Glomerular visceral epithelial cell (primary cell): Measurements from ENCODE around the gene TTC19.

Experiments used
- DNase-seq: peaks from one replicate; pipeline ENCODE4 v3.0.0-alpha.2; 2016; ENCODE audit errors: extremely low spot score

The TTC19 gene

GRCh38 chr17:15999141-15999973, at the start of gene TTC19, which contains the start of gene ZSWIM7:
Gene TTC19, plus strand, starts transcription at chr17:15999824. Its CDS starts 25 bp downstream, at chr17:15999849.
Gene ZSWIM7, minus strand, starts transcription at chr17:15999704. Its CDS starts 110 bp downstream, at chr17:15999594.
- peak; percentile 94 for DNase-seq

- DNase-seq: no peak
These were observed 48.1 kb upstream of the TTC19 start for GRCh38 chr17:15951368-15952047.

DNA sequence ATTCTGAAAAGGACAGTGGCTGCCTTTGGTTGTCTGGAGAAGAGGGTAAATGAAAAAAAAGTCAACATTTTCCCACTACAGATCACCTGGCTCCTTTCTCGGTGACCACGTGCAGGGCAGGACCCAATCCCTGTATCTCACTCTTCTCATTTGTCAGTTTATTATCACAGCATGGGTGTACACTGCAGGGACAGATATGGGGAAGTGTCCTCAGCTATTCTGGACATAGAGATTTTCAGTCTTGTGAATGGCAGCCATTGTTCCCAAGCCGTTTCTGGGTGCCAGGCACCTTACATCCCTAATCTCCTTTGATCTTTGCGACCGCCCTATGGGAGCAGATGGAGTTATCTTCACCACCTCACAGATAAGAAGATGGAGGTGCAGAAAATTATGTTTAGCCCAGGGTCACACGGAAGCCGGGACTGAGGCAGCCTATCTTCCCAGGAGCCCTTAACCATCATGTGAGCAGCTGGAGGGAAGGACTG, 47.5 kb upstream of the TTC19 start:
- DNase-seq: no peak

DNA sequence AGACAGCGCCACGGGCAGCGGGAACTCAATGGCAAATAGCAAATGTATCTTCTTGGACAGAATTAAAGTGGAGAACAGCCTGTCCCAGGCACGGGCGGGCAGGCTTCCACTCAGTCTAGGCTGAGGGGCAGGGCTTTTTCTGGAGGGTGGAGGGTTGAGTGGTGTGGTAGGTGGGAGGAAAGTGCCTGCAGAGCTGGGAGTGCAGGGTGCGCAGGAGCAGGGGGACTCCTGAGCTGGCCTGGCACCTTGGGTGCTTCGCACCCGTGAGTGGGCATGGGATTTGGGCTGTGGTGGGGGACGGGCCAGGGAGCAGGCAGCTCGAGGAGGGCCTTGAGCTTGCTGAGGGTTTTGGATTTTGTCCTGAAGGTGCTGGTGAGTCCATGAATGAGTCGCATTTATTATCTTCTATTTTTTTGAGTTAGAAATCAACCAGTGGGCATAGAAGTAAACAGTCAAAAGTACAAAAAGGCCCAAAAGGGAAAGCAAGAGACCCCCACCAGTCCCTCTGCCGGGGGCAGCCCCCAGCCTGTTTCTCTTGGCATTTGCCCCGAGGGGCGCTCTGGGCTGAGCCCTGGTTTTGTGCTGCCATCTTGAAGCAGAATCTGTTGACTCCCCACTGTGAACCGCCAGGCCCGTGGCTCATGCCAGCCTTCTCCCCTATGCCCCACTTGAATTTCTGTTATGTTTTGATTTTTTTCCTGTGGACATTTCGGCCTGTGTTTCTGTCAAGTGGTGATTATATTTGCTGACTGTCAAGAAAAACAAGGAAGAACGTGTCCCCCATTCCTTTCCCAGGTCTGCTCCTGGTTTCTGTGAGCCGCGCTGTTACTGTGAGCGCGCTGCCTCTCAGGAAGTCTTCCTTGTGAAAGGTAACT, 46.5 kb upstream of the TTC19 start:
- DNase-seq: no peak

- peak; percentile 96 for DNase-seq
These were observed 45.4 kb upstream of the TTC19 start for GRCh38 chr17:15954222-15954621.

DNA sequence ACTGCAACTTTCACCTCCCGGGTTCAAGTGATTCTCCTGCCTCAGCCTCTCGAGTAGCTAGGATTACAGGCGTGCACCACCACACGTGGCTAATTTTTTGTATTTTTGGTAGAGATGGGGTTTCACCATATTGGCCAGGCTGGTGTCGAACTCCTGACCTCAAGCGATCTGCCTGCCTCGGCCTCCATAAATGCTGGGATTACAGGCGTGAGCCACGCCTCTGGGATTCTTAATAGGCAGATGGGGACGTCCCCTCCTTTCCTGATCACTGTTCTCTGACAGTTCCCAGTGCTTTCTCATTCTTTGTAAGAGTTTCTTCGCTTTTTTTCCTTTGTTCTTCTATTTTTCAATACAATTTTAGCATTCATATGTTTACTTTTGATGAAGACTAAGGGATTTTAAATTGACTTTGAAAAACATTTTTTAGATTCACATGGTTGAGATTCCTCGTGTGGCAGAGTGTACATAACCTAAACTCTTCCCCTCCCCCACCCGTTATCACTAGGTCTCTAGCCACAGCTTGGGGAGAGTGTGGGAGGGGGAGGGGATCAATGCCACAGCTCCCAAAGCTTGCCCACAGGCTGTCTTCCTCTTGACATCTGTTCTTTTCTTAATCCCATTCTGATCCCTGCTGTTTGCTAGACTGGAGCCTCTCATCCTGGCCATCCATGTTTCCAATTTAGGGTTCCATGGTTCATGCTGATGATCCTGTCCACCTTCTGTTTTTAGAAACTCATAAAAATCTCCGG, 43.7 kb upstream of the TTC19 start:
- DNase-seq: no peak

DNA sequence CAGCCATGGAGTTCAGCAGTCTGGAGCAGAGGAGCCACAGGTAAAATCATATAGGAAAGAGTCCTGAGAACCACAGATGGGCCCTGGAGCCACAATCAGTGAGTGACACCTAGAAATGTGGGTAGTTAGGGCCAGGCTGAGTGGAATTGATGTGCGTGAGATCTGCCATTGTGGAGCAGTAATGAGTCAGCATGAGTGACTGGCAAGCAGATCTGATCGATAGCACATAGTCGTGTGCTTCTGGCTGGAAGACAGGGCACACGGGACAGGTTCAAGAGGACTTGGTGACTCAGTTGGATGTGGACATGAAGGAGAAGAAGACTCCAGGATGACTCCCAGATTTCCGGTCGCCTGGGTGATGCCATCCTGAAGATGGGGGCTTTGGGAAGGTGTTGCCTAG, 42.4 kb upstream of the TTC19 start:
- DNase-seq: no peak

DNA sequence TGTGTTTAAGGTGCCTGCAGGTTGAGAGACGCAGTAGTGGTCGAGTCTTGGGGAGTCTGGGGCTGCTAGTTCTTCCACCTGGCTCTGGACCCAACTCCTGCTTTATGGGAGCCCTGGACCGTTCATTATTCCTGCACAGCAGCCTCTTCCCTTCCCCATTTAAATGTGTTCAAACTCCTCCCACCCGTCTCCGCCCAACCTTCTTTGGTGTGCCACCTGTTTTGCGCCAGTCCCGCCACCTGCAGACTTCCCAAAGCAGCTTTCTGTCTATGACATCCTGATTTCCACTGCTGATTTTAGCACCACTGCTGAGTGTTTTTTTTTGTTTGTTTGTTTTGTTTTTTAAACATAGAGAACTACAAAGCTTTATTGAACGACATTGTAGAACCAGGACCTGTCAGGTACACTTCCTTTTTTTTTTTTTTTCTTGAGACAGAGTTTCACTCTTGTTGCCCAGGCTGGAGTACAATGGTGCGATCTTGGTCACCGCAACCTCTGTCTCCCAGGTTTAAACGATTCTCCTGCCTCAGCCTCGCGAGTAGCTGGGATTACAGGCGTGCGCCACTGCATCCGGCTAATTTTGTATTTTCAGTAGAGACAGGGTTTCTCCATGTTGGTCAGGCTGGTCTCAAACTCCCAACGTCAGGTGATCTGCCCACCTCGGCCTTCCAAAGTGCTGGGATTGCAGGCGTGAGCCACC, 41.9 kb upstream of the TTC19 start:
- no peak for DNase-seq

DNA sequence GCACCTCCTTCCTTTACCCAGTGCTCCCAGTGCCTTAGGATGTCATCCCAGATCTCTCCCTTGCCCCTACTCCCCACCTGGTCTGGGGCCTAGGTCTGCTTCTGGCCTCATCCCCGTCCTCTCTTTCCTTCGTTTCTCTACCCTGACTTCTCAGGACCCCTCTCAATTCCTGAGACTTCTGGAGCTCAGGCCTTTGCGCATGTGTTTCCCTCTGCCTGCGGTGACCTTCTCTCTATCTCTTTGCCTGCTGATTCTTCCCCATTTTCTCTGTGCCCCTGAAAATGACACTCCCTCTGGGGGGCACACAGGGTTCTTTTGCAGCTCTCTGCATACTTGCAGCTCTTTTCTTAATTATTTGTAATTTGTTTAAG, 41.2 kb upstream of the TTC19 start:
- no peak for DNase-seq

GRCh38 chr17:15963670-15964110, 35.9 kb upstream of the TTC19 start:
- DNase-seq: peak; percentile 98

- DNase-seq: no peak
These were observed 34.1 kb upstream of the TTC19 start for GRCh38 chr17:15965528-15965927.

DNA sequence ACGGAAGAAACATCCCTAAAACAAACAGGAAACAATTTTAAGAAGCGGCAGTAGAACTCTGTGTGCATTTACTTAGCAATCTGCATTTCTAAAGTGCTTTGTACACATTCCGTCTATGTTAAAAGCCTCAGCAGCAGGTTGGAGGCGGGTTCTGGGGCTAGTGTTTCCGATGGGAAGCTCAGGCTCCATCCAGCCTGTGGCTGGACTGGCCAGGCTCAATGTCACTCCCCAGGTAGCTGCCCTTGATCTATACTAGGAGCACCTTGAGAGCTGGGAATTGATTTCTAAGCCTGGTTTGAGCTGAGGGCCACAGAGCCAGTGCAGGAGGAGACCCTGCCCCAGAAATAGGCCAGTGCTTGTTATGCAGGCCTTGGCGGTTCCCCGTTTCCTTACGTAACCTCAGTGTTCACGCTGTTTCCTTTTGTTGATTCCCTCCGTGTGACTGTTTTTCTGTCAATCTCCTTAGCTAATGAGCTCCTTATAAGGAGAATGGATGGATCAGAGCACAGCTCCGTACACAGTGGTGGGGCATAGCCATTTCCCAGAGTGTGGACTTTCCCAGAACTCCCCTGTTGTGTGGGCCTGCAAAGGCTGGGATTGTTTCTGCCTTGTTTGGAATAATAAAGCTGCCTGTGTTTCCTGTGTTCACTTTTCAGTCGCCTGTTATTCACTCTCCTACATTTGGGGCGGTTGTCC, 33.3 kb upstream of the TTC19 start:
- DNase-seq: no peak

DNA sequence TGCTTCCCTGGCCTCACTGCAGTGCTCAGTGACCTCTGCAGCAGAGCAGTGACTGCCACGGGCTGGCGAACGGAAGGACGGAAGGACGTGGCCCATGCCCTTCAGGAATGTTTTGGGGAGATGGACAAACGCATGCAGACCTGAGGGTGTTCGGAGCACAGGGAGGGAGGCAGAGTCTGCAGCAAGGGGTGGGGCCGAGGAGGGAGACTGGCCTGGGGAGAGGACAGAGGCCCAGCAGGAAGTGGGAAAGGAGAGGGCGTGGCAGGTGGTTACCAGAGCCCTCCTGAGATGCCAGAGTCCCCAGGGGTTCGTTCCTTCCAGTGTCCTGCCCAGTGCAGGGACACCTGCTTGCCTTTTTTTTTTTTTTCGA, 32.8 kb upstream of the TTC19 start:
- peak; percentile 68 for DNase-seq

DNA sequence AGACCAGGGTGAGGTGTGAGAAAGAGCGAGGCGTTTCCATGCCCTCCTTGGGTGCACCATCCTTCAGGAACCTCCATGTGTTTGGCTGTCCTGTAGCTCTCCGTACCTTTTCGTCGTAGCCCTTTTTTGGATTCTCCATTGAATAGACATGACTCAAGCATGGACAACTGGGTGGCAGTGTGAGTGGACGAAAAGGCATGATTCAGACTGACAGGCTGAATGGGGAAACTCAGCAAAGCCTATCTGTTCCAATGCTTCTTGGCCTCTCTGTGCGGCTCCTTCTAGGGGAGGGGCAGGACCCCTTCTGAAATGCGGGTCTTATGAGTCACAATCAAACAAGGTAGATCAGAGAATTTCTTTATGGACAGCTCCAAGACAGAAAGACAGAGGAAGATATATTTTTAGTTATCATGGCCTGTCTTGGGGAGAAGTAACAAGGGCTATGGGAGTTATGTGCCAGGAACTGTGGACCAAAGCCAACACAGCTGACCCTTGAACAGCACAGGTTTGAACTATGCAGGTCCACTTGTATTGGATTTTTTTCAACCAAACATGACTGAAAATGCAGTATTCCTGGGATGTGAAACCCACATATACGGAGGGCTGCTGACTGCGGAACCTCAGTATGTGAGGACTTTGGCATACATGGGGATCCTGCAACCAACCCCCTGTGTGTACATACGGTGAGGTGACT, 31.8 kb upstream of the TTC19 start:
- DNase-seq: no peak

DNA sequence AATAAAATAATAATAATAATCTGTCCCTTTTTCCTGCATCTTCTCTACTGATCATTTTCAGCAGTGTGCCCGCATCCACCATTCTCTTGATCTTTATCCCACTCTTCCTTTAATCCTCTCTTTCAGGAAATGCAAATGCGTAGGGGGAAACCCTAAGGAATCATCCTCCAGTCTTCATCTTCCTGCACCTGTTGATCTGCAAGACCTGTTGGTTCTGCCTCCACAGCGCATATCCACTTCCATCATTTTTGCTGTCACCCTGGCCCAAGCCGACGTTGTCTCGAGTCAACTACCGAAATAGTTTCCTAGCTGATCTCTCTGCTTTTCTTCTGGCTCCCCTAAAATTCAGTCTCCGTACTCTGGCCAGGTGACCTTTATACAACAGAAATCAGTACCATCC, 30.2 kb upstream of the TTC19 start:
- no peak for DNase-seq

GRCh38 chr17:15970500-15970899, 29.1 kb upstream of the TTC19 start:
- no peak for DNase-seq

DNA sequence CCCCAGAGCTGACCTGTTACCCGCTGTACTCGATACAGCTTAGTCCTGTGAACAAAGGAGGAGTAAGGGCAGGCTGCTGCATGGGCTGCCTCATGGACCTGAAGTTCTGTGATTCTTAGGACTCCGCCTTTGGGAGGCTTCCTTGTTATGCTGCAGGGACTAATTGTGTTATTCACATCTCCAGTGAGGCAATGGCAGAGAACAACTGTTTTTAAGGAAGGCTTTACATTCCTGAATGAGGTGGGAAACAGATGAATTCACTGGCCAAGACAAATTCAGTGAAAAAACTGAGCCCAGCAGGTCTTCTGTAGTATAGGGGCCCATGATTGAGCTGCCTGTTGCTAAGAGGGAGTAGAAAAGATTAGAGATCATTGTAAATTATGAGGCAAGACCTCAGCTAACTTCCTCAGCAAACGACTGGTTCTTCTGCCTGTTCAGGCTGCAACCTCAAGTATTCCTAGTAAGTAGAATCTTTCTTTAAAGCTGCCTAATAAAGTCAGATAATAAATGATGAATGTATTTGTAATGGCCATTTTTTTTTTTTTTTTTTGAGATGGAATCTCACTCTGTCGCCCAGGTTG, 28.4 kb upstream of the TTC19 start:
- no peak for DNase-seq

GRCh38 chr17:15971882-15972281, 27.7 kb upstream of the TTC19 start:
- no peak for DNase-seq

DNA sequence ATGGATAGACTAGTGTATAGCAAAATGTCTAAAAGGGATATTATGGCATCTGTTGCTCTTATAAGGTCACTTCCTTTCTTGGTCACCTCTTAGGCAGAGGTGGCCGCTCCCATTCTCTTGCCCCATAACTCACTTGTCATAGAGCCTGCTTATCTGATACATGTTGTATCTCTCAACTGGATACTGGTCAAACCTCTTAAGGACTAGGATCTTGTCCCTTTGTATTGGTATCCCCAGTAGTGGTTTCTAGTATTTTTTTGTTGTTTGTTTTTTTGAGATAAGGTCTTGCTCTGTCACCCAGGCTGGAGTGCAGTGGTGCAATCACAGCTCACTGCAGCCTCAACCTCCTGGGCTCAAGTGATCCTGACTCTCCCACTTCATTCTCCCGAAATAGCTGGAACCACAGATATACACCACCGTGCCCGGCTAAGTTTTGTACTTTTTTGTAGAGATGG, 27.1 kb upstream of the TTC19 start:
- DNase-seq: no peak
